IMR-90 (cell line): Measurements from ENCODE around the gene PSPN. TPM values are rescaled to one million over a fixed set of nuclear protein-coding genes. Genes with fewer than 3 reads are reported as not detected.

Experiments used
- ATAC-seq: fragments of 200-7000 bp; cut with Tn5 transposase; 2 replicates; pipeline ENCODE4 v1.9.1; 2020; ENCODE audit warnings: low read depth, mild to moderate bottlenecking, moderate library complexity
- BruUV-seq: library from RNA; stranded (reverse); fragments of 400-500 nt; replicated peaks from 2 replicates; lab custom pipeline; 2021; lab: Mats Ljungman, UMichigan
- CTCF ChIA-PET: fragments of 300-600 bp; formaldehyde crosslinking; extraction: SDS; loops from one replicate; lab custom pipeline; 2021; ENCODE audit warnings: antibody characterized with exemption; lab: Yijun Ruan, JAX
- POLR2A ChIA-PET: fragments of 300-600 bp; sonication (Branson Sonifier 250); formaldehyde crosslinking; loops from one replicate; lab custom pipeline; 2022; ENCODE audit warnings: antibody characterized with exemption; ENCODE audit not compliant: unreplicated experiment; lab: Charles Lee
- DNase-seq: peaks from one replicate; pipeline ENCODE4 v3.0.0; 2013
- H2AFZ ChIP-seq: replicated peaks from 2 replicates; pipeline ENCODE3; 2013; ENCODE audit warnings: low read length, mild to moderate bottlenecking; ENCODE audit not compliant: poor library complexity
- H2AK5ac ChIP-seq: 2 replicates; pipeline ENCODE4 v1.6.1; 2013; ENCODE audit warnings: low read depth, low read length, inconsistent platforms
- H2AK9ac ChIP-seq: replicated peaks from 2 replicates; pipeline ENCODE3; 2013; ENCODE audit warnings: mild to moderate bottlenecking, low read depth, low read length, moderate library complexity; ENCODE audit not compliant: poor library complexity
- H2BK120ac ChIP-seq: 2 replicates; pipeline ENCODE4 v1.6.1; 2013; ENCODE audit warnings: low read depth, low read length, inconsistent platforms
- H2BK15ac ChIP-seq: 3 replicates; pipeline ENCODE4 v1.6.1; 2013; ENCODE audit warnings: low read depth, low read length, inconsistent platforms
- H2BK20ac ChIP-seq: 2 replicates; pipeline ENCODE4 v1.6.1; 2013; ENCODE audit warnings: low read depth, mild to moderate bottlenecking, inconsistent platforms, low read length, moderate library complexity
- H2BK5ac ChIP-seq: 2 replicates; pipeline ENCODE4 v1.6.1; 2013; ENCODE audit warnings: mild to moderate bottlenecking, low read depth, low read length, inconsistent platforms; ENCODE audit not compliant: poor library complexity, severe bottlenecking
- H3K14ac ChIP-seq: replicated peaks from 2 replicates; pipeline ENCODE4 v1.6.1; 2013; ENCODE audit warnings: low read depth, low read length, inconsistent platforms
- H3K18ac ChIP-seq: 2 replicates; pipeline ENCODE4 v1.6.1; 2013; ENCODE audit warnings: low read depth, low read length, control low read depth
- H3K23ac ChIP-seq: 2 replicates; pipeline ENCODE4 v1.6.1; 2013; ENCODE audit warnings: low read depth, low read length, inconsistent platforms
- H3K27ac ChIP-seq: 2 replicates; pipeline ENCODE4 v1.5.1; 2013; ENCODE audit warnings: mild to moderate bottlenecking, control low read depth, low read length; ENCODE audit not compliant: insufficient read depth
- H3K27me3 ChIP-seq: 2 replicates; pipeline ENCODE4 v1.6.1; 2013; ENCODE audit warnings: low read length; ENCODE audit not compliant: control insufficient read depth, insufficient read depth
- H3K36me3 ChIP-seq: 2 replicates; pipeline ENCODE4 v1.6.1; 2013; ENCODE audit warnings: low read length, mixed read lengths; ENCODE audit not compliant: control insufficient read depth, insufficient read depth
- H3K4ac ChIP-seq: 2 replicates; pipeline ENCODE4 v1.6.1; 2013; ENCODE audit warnings: low read depth, low read length, inconsistent platforms
- H3K4me1 ChIP-seq: 2 replicates; pipeline ENCODE4 v1.6.1; 2013; ENCODE audit warnings: low read length, mixed read lengths; ENCODE audit not compliant: control insufficient read depth, insufficient read depth
- H3K4me2 ChIP-seq: 2 replicates; pipeline ENCODE4 v1.6.1; 2013; ENCODE audit warnings: low read depth, mild to moderate bottlenecking, control low read depth, low read length, moderate library complexity
- H3K4me3 ChIP-seq: 2 replicates; pipeline ENCODE4 v1.5.1; 2013; ENCODE audit warnings: low read depth, mild to moderate bottlenecking, control low read depth, low read length, moderate library complexity; ENCODE audit not compliant: insufficient read depth
- H3K56ac ChIP-seq: 2 replicates; pipeline ENCODE4 v1.6.1; 2013; ENCODE audit warnings: low read length, inconsistent platforms; ENCODE audit not compliant: insufficient read depth; ENCODE audit errors: extremely low read depth
- H3K79me1 ChIP-seq, 2 experiments: 2 replicates each; pipeline ENCODE4 v1.6.1; 2013; ENCODE audit warnings: low read length in 2 of 2, inconsistent platforms in 1 of 2, low read depth in 1 of 2
- H3K9ac ChIP-seq: 2 replicates; pipeline ENCODE4 v1.6.1; 2013; ENCODE audit warnings: low read depth, low read length, control low read depth
- H3K9me1 ChIP-seq: 2 replicates; pipeline ENCODE4 v1.6.1; 2013; ENCODE audit warnings: low read length, inconsistent platforms; ENCODE audit not compliant: insufficient read depth
- H3K9me3 ChIP-seq: 2 replicates; pipeline ENCODE4 v1.6.1; 2013; ENCODE audit warnings: low read length; ENCODE audit not compliant: control insufficient read depth, insufficient read depth
- H4K20me1 ChIP-seq: 2 replicates; pipeline ENCODE4 v1.6.1; 2013; ENCODE audit warnings: low read length, inconsistent platforms; ENCODE audit not compliant: insufficient read depth
- H4K5ac ChIP-seq: 2 replicates; pipeline ENCODE4 v1.6.1; 2013; ENCODE audit warnings: mild to moderate bottlenecking, low read depth, low read length, control low read depth
- H4K8ac ChIP-seq, 2 experiments: 2 replicates each; pipeline ENCODE4 v1.6.1; 2013; ENCODE audit warnings: low read depth in 2 of 2, low read length in 2 of 2, control low read depth in 1 of 2, inconsistent platforms in 1 of 2
- H4K91ac ChIP-seq: 2 replicates; pipeline ENCODE4 v1.6.1; 2013; ENCODE audit warnings: low read depth, low read length, inconsistent platforms; ENCODE audit not compliant: insufficient read depth
- BHLHE40 ChIP-seq: fragments of 150-350 bp; IDR thresholded peaks from 2 replicates; pipeline ENCODE4 v1.6.1; 2016; ENCODE audit warnings: mild to moderate bottlenecking, low read depth, low read length
- CEBPB ChIP-seq: IDR thresholded peaks from 2 replicates; pipeline ENCODE4 v1.6.1; 2012; ENCODE audit warnings: low read depth, low read length, improper control_type of control experiment
- CHD1 ChIP-seq: IDR thresholded peaks from 2 replicates; pipeline ENCODE4 v1.6.1; 2012; ENCODE audit warnings: low read depth, low read length, improper control_type of control experiment
- CTCF ChIP-seq: conservative IDR thresholded peaks from 2 replicates; pipeline ENCODE4 v1.5.1; 2012; ENCODE audit warnings: mild to moderate bottlenecking, low read depth, low read length, improper control_type of control experiment
- ELK1 ChIP-seq: fragments of 150-350 bp; IDR thresholded peaks from 2 replicates; pipeline ENCODE4 v1.6.1; 2016; ENCODE audit warnings: low read depth, mild to moderate bottlenecking, low read length, moderate library complexity, borderline replicate concordance
- FOS ChIP-seq: fragments of 150-350 bp; IDR thresholded peaks from 2 replicates; pipeline ENCODE4 v1.6.1; 2016; ENCODE audit warnings: low read depth, low read length
- MAFK ChIP-seq: IDR thresholded peaks from 2 replicates; pipeline ENCODE4 v1.6.1; 2012; ENCODE audit warnings: low read depth, low read length, improper control_type of control experiment
- MAZ ChIP-seq: IDR thresholded peaks from 2 replicates; pipeline ENCODE4 v1.6.1; 2012; ENCODE audit warnings: low read depth, mild to moderate bottlenecking, low read length, improper control_type of control experiment, moderate library complexity, borderline replicate concordance
- MXI1 ChIP-seq: IDR thresholded peaks from 2 replicates; pipeline ENCODE4 v1.6.1; 2012; ENCODE audit warnings: low read depth, mild to moderate bottlenecking, low read length, moderate library complexity, borderline replicate concordance
- NFE2L2 ChIP-seq: fragments of 150-350 bp; IDR thresholded peaks from 2 replicates; pipeline ENCODE4 v1.6.1; 2016; ENCODE audit warnings: low read depth, mild to moderate bottlenecking, low read length
- POLR2A ChIP-seq: IDR thresholded peaks from 2 replicates; pipeline ENCODE4 v1.6.1; 2012; ENCODE audit warnings: mild to moderate bottlenecking, low read depth, low read length
- RAD21 ChIP-seq: IDR thresholded peaks from 2 replicates; pipeline ENCODE4 v1.6.1; 2012; ENCODE audit warnings: low read length, improper control_type of control experiment
- RCOR1 ChIP-seq: IDR thresholded peaks from 2 replicates; pipeline ENCODE4 v1.6.1; 2012; ENCODE audit warnings: mild to moderate bottlenecking, low read length, improper control_type of control experiment; ENCODE audit not compliant: insufficient replicate concordance
- RFX5 ChIP-seq: IDR thresholded peaks from 2 replicates; pipeline ENCODE4 v1.8.0; 2012; ENCODE audit warnings: low read depth, mild to moderate bottlenecking, low read length, moderate library complexity
- SMC3 ChIP-seq: fragments of 150-350 bp; IDR thresholded peaks from 2 replicates; pipeline ENCODE4 v1.6.1; 2016; ENCODE audit warnings: low read depth, mild to moderate bottlenecking, antibody characterized with exemption, low read length, moderate library complexity
- USF2 ChIP-seq: fragments of 150-350 bp; IDR thresholded peaks from 2 replicates; pipeline ENCODE4 v1.6.1; 2017; ENCODE audit warnings: mild to moderate bottlenecking, antibody characterized with exemption, low read length, low read depth
- WGBS, 2 experiments: methylation state at CpG; one replicate each; pipeline versions ENCODE4 v1.1.5 to v1.1.7; 2013; ENCODE audit warnings: missing lambda C conversion rate in 2 of 2; ENCODE audit not compliant: insufficient read length in 1 of 2; ENCODE audit errors: extremely low coverage in 2 of 2; 5-methylcytosine and 5-hydroxymethylcytosine counted together
- dilution Hi-C: fragments of 300-500 bp; cut with HindIII; formaldehyde crosslinking; loops from one replicate; pipeline ENCODE4 v1.14.3; 2018; ENCODE audit warnings: low sequenced_read_pairs; ENCODE audit not compliant: unreplicated experiment
- in situ Hi-C: fragments of 300-500 bp; cut with MboI; formaldehyde crosslinking; loops from 3 replicates; pipeline ENCODE4 v1.14.3; 2019; ENCODE audit warnings: low sequenced_read_pairs, inconsistent platforms, mixed read lengths
- intact Hi-C: fragments of 100-400 bp; cut with micrococcal nuclease; formaldehyde crosslinking; loops from 2 replicates; pipeline ENCODE4 v1.10.0; 2022
- polyA plus RNA-seq, 3 experiments: library from polyadenylated mRNA; depleted of rRNA; stranded (reverse); fragments of >200 nt; gene quantifications; 2 replicates each; pipeline ENCODE4 v1.2.3, GENCODE V29; 2012; ENCODE audit warnings: low replicate concordance in 1 of 3
- total RNA-seq: library from RNA; depleted of rRNA; stranded (reverse); fragments of >200 nt; gene quantifications from 2 replicates; pipeline ENCODE4 v1.2.3, GENCODE V29; 2012

PSPN gene
- total and polyA plus RNA-seq, 2 of the 4 experiments (the other 2 are of a cell fraction): 0.34 to 0.54 TPM

- Histone ChIP-seq H2BK15ac (no peak overlapping the region), H4K5ac (no peak overlapping the region), H3K18ac (no peak overlapping the region), H3K4me3 (no peak overlapping the region), H3K4me1 (no peaks in the 10 kb centered on the region), H3K36me3 (peaks cover 74% of the 10 kb centered on the region), H2BK5ac (no peak overlapping the region), H3K4ac (no peak overlapping the region), H3K79me1 (peaks cover 4 to 11% of the 10 kb centered on the region in 2 experiments; a peak in 3 of 4 replicates), H3K56ac (no peak overlapping the region), H2BK20ac (no peak overlapping the region), H3K14ac (no peak overlapping the region), H3K9ac (no peak overlapping the region), H4K8ac (no peak overlapping the region), H3K27me3 (no peaks in the 10 kb centered on the region), H3K9me1 (no peaks in the 10 kb centered on the region), H4K20me1 (no peaks in the 10 kb centered on the region), H2AK5ac (no peak overlapping the region), H3K9me3 (peaks cover 7% of the 10 kb centered on the region; the same call in 1 of the 2 replicates), H3K23ac (no peak overlapping the region), H4K91ac (no peak overlapping the region), H2AFZ (no peak overlapping the region), H3K27ac (no peak overlapping the region), H2BK120ac (no peak overlapping the region), H2AK9ac (no peak overlapping the region), H3K4me2 (no peak overlapping the region)
- in situ Hi-C loops: no loop called here
- ATAC-seq: no peak
- ChIA-PET POLR2A (no interaction called here), CTCF (no interaction called here)
- no peak for TF ChIP-seq CEBPB
- TF ChIP-seq USF2: no peak
- TF ChIP-seq SMC3: no peak
- TF ChIP-seq ELK1: no peak
- no peak for TF ChIP-seq RFX5
- no peak for TF ChIP-seq CHD1
- no peak for TF ChIP-seq BHLHE40
- TF ChIP-seq FOS: no peak
- TF ChIP-seq MXI1: no peak
- no peak for TF ChIP-seq CTCF
- TF ChIP-seq NFE2L2: no peak
- no peak for TF ChIP-seq POLR2A
- no peak for TF ChIP-seq RCOR1
- TF ChIP-seq MAZ: no peak
- no peak for TF ChIP-seq RAD21
- TF ChIP-seq MAFK: no peak
- intact Hi-C loops: no loop called here
- dilution Hi-C loops: no loop called here
- 100% methylated on average over 3 of the region's 4 CpGs; no CpG with 5 or more reads in 1 of the 2 experiments for WGBS, 2 experiments
- BruUV-seq: no TSS peak
- no peak for DNase-seq
Observed at GRCh38 chr19:6384381-6384780, 8.6 kb upstream of the PSPN start.
